Heart left ventricle (tissue), 16 donors: ENCODE data around the gene LRP1B. TPM values are rescaled to one million over a fixed set of nuclear protein-coding genes. Genes with fewer than 3 reads are reported as not detected.

Source experiments
- ATAC-seq, 4 donors: fragments of 200-7000 bp; cut with Tn5 transposase; one replicate each; pipeline ENCODE4 v1.9.1; 2020 to 2022; ENCODE audit warnings: moderate library complexity in 4 of 4, mild to moderate bottlenecking in 3 of 4, moderate number of reproducible peaks in 1 of 4
- DNase-seq, 5 donors: peaks; one replicate each; pipeline ENCODE4 v3.0.0-alpha.2; 2020
- H3K27ac ChIP-seq, 12 donors: fragments of 200-600 bp; sonication (generic) in 4 of 12; one replicate each; pipeline versions ENCODE4 v1.5.0 to v1.8.0; 2016 to 2022; ENCODE audit warnings: mild to moderate bottlenecking in 2 of 12
- H3K27me3 ChIP-seq, 9 donors: fragments of 200-600 bp; sonication (generic) in 2 of 9; one replicate each; pipeline versions ENCODE4 v1.5.1 to v1.8.0; 2016 to 2022; ENCODE audit warnings: mild to moderate bottlenecking in 3 of 9
- H3K36me3 ChIP-seq, 9 donors: fragments of 200-600 bp; sonication (generic) in 2 of 9; one replicate each; pipeline versions ENCODE4 v1.5.0 to v1.8.0; 2018 to 2022; ENCODE audit warnings: mild to moderate bottlenecking in 2 of 9
- H3K4me1 ChIP-seq, 12 donors: fragments of 200-600 bp; sonication (generic) in 4 of 12; one replicate each; pipeline versions ENCODE4 v1.5.0 to v1.8.0; 2016 to 2022; ENCODE audit warnings: mild to moderate bottlenecking in 3 of 12
- H3K4me3 ChIP-seq, 12 donors: fragments of 200-600 bp; sonication (generic) in 4 of 12; one replicate each; pipeline versions ENCODE4 v1.5.0 to v1.8.0; 2017 to 2022; ENCODE audit warnings: mild to moderate bottlenecking in 9 of 12, moderate library complexity in 4 of 12
- H3K9me3 ChIP-seq, 12 donors: fragments of 200-600 bp; sonication (generic) in 4 of 12; one replicate each; pipeline versions ENCODE4 v1.5.0 to v1.8.0; 2016 to 2022; ENCODE audit warnings: mild to moderate bottlenecking in 1 of 12
- CTCF ChIP-seq, 12 donors: fragments of 200-600 bp; sonication (generic) in 4 of 12; IDR thresholded peaks; one replicate each; pipeline versions ENCODE4 v1.5.0 to v1.8.0; 2018 to 2022; ENCODE audit warnings: antibody characterized with exemption in 12 of 12, mild to moderate bottlenecking in 5 of 12
- POLR2A ChIP-seq, 2 donors: fragments of 450-650 bp; IDR thresholded peaks; one replicate each; pipeline ENCODE4 v1.6.1; 2017; ENCODE audit warnings: antibody characterized with exemption in 2 of 2, mild to moderate bottlenecking in 2 of 2, moderate library complexity in 2 of 2
- WGBS, 4 donors: extraction: QIAGEN DNeasy Blood & Tissue Kit in 2 of 4; methylation state at CpG; one replicate each; pipeline versions ENCODE4 v1.1.5 to v1.1.7; 2013 to 2018; 5-methylcytosine and 5-hydroxymethylcytosine counted together
- intact Hi-C, 10 donors: fragments of 100-400 bp; cut with DNase I; formaldehyde crosslinking; loops; one replicate each; pipeline versions ENCODE4 v1.11.1 to v1.14.2; 2022
- polyA plus RNA-seq, 2 donors: library from polyadenylated mRNA; stranded (reverse); fragments of 200-250 nt; gene quantifications; one replicate each; pipeline ENCODE4 v1.2.3, GENCODE V29; 2013
- total RNA-seq, 9 donors: library from RNA; depleted of rRNA in 2 of 9; stranded (reverse); fragments of >200 nt in 2 of 9; fragmentation: NEBNext Ultra II Directional in 3 of 9; extraction: Animal tissue kit (Norgen Biotek cat#: 25700) in 3 of 9; gene quantifications; one replicate each; pipeline versions ENCODE4 v1.1.0 to v1.2.4, GENCODE V29; 2016 to 2023
- donor health status: ischemic (EF 13 %, LVEDD 7.1; RV severe dilation, severe dysfunction).
- donor health status: healthy with polysubstance abuse.
- donor health status: DM: no; HTN: yes; CAD: no.
- donor health status: DM: no; HTN: no; CAD: no.
- donor health status: ischemic (EF 25% LVEDD 6.9; RV normal size, moderate dysfunction).
- donor health status: ischemic (EF 25% LVEDD 5.7; RV mildly dilated, moderate dysfunction).
- donor health status: healthy.
- donor health status: DM: yes; HTN: yes; CAD: no.
- donor health status: ischemic (EF 35%, LVEDD 5.7; RV mildly dilated, moderate dysfunction).
- donor health status: nonischemic (EF 11% LVEDD 7.7; RV severe dilation, severe dysfunction).
- donor health status: DM: yes; HTN: yes; CAD: no.
- donor health status: PGD.
- donor health status: ischemic (EF 29% LVEDD 5.4; RV normal size, mild dysfunction).
- donor health status: nonischemic (EF 23%, LVEDD 6.1; RV moderate dilation, normal function).

LRP1B gene
- total and polyA plus RNA-seq, 11 donors, result 0.01 to 0.19 (median 0.11) TPM; not detected in 2

GRCh38 chr2:140718999-140719398 is 1411.8 kb downstream of the LRP1B start:
- TF ChIP-seq CTCF (IDR thresholded peaks at IDR 0.05) (no peak), POLR2A (IDR thresholded peaks at IDR 0.05) (no peak)
- no peak overlapping the region for H3K27ac ChIP-seq
- no peaks in the 10 kb centered on the region for H3K9me3 ChIP-seq
- no peak overlapping the region for H3K4me3 ChIP-seq
- H3K27me3 ChIP-seq, result no peaks in the 10 kb centered on the region
- no peak for ATAC-seq
- WGBS, 4 donors, result 75 to 77% (median 77%) methylated on average over 1 of the region's 1 CpG
- DNase-seq, result no peak
- intact Hi-C loops, result no loop called here
- no peaks in the 10 kb centered on the region for H3K4me1 ChIP-seq
- H3K36me3 ChIP-seq, result no peaks in the 10 kb centered on the region

- no peak overlapping the region for H3K27ac ChIP-seq
- WGBS, 4 donors, result 73 to 82% (median 80%) methylated on average over 2 of the region's 2 CpGs
- peaks cover 0 to 3% (median 0%) of the 10 kb centered on the region in 9 donors for H3K27me3 ChIP-seq
- H3K4me3 ChIP-seq, result no peak overlapping the region
- H3K9me3 ChIP-seq, result no peaks in the 10 kb centered on the region
- no peak for TF ChIP-seq POLR2A (IDR thresholded peaks at IDR 0.05)
- no peak for TF ChIP-seq CTCF (IDR thresholded peaks at IDR 0.05)
- no peaks in the 10 kb centered on the region for H3K4me1 ChIP-seq
- H3K36me3 ChIP-seq, result no peaks in the 10 kb centered on the region
- intact Hi-C loops, result no loop called here
- ATAC-seq (no peak), DNase-seq (no peak)
These were observed 1413.3 kb downstream of the LRP1B start for GRCh38 chr2:140717481-140717880.

- ATAC-seq (no peak), DNase-seq (no peak)
- no peak for TF ChIP-seq CTCF (IDR thresholded peaks at IDR 0.05)
- TF ChIP-seq POLR2A (IDR thresholded peaks at IDR 0.05), result no peak
- intact Hi-C loops, result no loop called here
- Histone ChIP-seq H3K36me3 (no peaks in the 10 kb centered on the region), H3K27me3 (peaks cover 0 to 3% (median 0%) of the 10 kb centered on the region in 9 donors), H3K4me1 (no peaks in the 10 kb centered on the region), H3K4me3 (no peak overlapping the region), H3K27ac (no peak overlapping the region), H3K9me3 (no peaks in the 10 kb centered on the region)
- WGBS, 4 donors, result 74 to 82% (median 78%) methylated on average over 3 of the region's 3 CpGs
These were observed 1416.2 kb downstream of the LRP1B start for GRCh38 chr2:140714586-140714985.

GRCh38 chr2:140711867-140712266 is 1418.9 kb downstream of the LRP1B start:
- WGBS, 4 donors, result 68 to 72% (median 70%) methylated on average over 3 of the region's 3 CpGs
- Histone ChIP-seq H3K9me3 (no peaks in the 10 kb centered on the region), H3K4me3 (no peak overlapping the region), H3K27ac (no peak overlapping the region), H3K4me1 (no peaks in the 10 kb centered on the region), H3K27me3 (peaks cover 0 to 3% (median 0%) of the 10 kb centered on the region in 9 donors), H3K36me3 (no peaks in the 10 kb centered on the region)
- ATAC-seq (no peak), DNase-seq (no peak)
- intact Hi-C loops, result no loop called here
- TF ChIP-seq CTCF (IDR thresholded peaks at IDR 0.05) (no peak), POLR2A (IDR thresholded peaks at IDR 0.05) (no peak)
